ELR (cell line): Measurements from ENCODE around the gene CACNA1A.
"Not testable (repeated sequence)": the region's sequence is repeated elsewhere in the genome, so short reads cannot be mapped to it uniquely, and the experiment has no call there.

Source experiments
- DNase-seq: peaks from one replicate; pipeline ENCODE4 v3.0.0-alpha.2; 2015; ENCODE audit warnings: low read depth

The CACNA1A gene

GRCh38 chr19:13229246-13229645 is 277.0 kb downstream of the CACNA1A start:
- DNase-seq, result no peak

GRCh38 chr19:13228561-13228960 is 277.7 kb downstream of the CACNA1A start:
- peak; percentile 23 for DNase-seq

- DNase-seq, result no peak
These were observed 279.3 kb downstream of the CACNA1A start for GRCh38 chr19:13226983-13227382.

DNA sequence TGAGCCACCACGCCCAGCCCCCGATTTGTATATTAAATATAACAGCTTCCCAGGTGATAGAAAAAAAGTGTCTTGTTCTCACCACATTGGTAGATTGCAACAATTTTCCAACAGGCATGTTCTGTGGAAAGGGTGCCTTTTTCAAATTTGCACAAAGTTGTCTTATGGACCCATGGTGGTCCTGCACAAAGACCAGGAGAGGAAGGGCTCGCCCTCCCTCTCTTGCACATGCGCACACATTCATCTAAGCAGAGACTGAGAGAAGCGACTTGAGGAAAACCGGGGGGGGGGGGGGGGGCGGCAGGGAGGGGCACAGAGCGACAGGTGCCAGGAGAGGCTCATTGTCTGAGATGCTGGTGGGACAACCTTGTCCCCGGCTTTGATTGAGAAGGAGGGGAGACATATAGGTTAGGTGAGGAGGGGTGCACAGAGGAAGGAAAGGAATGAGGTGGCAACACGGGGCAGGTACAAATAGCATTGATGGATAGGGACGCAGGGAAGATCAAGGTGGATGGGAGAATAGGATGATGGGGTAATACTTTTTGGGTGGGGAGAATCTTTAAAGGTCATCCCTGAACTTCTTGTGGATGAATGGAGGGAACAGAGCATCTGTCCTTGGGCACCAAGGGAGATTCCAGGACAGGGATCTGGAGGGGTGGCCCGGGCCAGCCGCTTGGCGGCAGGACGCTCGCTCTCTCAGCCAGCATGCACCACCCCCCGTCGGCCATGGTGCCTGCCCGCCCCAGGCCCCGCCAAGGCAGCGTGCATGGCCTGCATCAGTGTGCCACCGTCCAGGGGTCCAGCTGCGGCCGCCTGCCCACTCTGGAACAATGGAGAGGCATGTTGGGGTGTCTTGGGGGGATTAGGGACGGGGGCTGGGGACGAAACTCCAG is 280.1 kb downstream of the CACNA1A start:
- no peak for DNase-seq

DNA sequence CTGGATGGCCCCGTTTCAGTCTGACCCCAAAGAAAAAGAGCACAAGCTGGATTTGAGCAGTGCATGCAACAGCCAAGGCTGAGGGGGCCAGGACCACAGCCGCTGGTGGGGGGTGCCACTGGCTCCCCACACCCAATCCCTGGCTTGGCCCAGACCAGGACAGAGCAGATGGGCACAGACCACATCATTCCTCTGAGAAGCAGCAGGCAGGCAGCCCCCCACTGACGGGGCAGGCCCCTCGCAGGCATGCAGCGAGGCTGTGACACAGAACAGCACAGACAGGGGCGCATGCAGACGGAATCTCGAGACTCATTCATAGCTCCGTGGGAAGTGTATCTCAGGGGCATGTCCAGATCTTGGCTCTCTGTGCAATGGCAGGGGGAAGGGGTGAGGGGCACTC is 281.2 kb downstream of the CACNA1A start:
- DNase-seq, result no peak

DNA sequence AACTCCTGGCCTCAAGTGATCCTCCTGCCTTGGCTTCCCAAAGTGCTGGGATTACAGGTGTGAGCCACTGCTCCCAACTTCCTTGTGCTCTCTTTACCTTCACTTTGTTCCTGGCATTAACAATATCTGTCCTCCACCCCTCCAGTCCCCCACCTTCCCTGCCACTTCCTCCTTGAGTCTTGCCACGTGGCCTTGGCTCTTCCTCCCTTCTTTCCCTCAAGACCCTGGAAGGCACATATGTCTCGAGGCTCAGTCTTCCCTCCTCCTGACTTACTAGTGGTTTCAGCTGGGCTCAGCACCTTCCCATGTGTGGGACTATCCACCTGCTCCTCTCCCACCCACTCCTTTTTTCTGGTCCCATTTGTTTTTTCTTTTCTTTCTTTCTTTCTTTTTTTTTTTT is 285.4 kb downstream of the CACNA1A start:
- no peak for DNase-seq

- peak; percentile 33 for DNase-seq
These were observed 290.5 kb downstream of the CACNA1A start for GRCh38 chr19:13215572-13216380.

DNA sequence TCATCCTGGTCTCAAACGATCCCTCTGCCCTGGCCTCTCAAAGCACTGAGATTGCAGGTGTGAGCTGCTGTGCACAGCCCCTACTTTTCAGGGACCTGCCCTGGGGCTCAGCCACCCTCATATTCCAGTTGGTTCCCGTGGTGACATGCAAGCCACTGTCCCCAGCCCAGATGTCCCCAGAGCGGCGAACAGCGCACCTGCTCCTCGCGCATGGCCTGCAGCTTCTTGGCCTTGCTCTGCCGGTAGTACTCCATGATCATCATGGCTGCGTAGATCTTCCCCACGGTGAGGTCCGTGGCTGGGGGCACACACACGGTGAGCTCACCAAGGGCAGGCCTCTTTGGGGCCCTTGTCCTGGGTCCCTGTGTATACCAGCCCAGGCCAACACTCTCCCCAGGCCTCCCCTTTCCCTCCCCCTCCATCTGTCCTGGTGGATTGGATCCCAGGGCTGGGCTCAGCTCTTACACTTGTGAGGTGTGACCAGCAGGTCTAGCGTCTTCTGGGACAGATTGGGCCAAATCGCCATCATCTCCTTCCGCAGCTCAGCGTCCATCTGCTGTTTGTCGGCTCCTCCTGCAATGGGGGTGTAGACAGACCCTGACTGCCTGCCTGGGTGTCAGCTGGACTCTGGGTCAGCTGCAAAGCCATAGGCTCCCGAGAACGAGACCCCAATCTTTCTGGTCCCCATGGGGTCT is 292.1 kb downstream of the CACNA1A start:
- no peak for DNase-seq

DNA sequence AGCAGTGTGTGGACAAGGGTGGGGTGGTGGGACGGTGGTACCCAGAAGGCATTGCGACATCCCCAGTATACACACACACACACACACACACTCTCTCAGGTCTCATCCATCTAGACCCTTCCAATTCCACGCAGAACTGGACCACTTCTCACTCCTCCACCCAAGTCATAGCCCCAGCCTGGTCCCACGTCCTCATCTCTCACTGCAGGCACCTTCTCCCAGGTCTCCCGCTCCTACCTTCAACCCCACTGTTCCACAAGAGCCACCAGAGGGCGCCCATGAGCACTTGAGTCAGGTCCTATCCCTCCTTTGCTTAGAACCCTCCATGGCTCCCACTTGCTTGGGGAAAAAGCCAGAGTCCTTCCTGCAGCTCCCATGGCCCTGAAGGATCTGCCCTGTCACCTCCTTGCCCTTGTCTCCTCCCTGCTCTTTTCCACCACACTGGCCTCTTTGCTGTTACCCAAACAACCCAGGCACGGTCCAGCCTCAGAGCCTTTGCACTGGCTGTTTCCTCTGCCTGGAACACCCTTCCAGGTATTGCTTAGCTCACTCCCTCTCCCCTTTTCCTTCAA is 293.4 kb downstream of the CACNA1A start:
- peak; percentile 76 for DNase-seq

DNA sequence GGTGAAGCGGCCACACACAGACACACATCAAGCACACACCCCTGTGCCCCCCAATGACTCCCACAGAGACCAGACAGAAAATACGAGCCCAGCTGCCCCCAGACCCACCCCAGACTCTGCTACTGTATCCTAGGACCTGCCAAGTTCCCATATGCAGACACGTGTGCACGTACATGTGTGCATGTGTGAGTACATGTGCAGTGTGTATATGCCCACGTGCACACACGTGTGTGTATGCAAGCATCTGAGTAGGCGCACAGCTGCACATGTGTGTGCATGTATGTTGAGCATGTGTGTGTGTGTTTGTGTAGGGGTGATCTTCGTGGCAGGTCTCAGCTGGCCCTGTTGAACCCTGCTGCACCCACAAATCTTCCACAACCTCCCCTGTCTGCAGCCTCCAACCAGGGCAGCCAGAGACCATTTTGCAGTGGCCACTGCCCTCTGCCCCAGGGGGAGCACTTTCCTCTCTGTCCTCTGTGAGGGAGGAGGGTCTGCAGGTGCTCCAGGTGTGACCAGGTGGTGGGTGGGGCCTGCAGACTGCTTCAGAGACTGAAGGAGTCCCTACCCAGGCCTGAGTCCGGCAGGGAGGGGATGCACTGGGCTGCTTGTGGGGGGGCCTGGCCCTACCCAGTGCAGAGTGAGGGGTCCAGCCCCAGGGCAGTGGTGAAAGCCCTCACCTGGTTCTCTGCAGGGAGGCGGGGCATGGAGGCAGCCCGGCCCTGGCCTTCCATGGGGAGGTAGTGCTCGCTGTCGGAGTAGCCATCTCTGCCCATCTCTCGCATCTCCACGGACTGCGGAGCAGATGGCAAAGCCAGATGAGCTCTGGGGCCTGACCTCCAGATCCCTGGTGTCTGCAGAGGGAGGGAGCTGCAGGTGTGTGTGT is 294.6 kb downstream of the CACNA1A start:
- no peak for DNase-seq

- no peak for DNase-seq
These were observed 295.3 kb downstream of the CACNA1A start for GRCh38 chr19:13210941-13211340.

GRCh38 chr19:13210339-13210775 is 295.9 kb downstream of the CACNA1A start:
- no peak for DNase-seq

- DNase-seq, result no peak
These were observed 296.6 kb downstream of the CACNA1A start for GRCh38 chr19:13209484-13210338.

- no peak for DNase-seq
These were observed 297.4 kb downstream of the CACNA1A start for GRCh38 chr19:13208672-13209483.

- peak; percentile 48 for DNase-seq
These were observed 298.2 kb downstream of the CACNA1A start for GRCh38 chr19:13207846-13208671.

DNA sequence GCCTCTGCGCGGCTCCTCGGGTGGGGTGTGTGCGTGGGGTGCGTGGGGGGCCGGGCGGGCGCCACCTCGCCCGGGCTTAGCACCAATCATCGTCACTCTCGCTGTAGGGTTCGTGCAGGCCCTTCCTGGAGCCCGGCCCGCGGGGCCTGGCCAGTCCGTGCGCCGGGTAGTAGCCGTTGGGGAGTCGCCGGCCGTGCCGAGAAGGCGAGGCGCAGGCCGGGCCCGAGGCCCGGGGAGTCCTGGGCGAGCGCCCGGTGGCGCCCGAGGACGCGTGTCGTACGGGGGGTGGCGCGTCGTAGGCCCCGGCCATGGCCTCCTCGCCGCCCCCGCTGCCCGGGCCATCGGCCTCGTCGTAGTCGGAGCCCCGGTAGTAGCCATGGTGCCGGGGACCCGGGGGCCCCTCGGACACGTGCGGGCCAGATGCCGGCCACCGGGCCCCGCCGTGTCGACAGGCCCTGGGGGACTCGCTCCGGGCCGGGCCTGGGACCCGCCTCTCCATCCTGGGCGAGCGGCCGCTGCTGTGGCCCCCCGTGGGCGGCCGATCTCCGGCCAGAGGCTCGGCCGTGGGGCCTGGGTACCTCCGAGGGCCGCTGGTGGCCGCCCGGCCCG is 298.9 kb downstream of the CACNA1A start:
- DNase-seq, result no peak

GRCh38 chr19:13206587-13206986 is 299.7 kb downstream of the CACNA1A start:
- DNase-seq, result no peak

- not testable (repeated sequence) for DNase-seq
These were observed 304.2 kb downstream of the CACNA1A start for GRCh38 chr19:13202112-13202511.
